ENCODE data around the gene VILL.

DNA sequence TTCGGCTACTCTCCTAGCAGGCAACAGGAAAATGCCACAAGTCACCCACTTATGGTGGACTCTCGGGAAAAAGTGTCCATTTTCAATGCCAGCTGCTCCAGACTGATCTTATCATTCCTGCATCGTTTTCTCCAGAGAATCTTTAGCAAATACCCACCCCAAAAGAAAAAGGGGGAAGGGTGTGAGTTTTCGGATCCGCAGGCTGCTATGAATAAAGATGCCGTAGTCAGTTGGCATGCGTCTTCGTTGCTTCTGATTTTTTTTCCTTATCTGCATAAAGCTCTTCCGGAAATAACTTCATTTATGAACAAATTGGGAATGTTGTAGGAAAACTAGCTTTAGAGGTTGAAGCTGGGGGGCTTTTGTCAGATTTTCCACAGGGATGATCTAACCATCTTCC, 22.4 kb upstream of the VILL start:
- TF ChIP-seq POLR2A (IDR thresholded peaks at IDR 0.05) (no peak), POLR2AphosphoS5 (IDR thresholded peaks at IDR 0.05) (no peak)

Measured in upper lobe of left lung (tissue), 4 donors.